ENCODE results near the gene RGS6.

RGS6 gene

GRCh38 chr14:72599579-72600470 is 667.6 kb downstream of the RGS6 start:
- DNase-seq, result no peak

- DNase-seq, result no peak
Measured at GRCh38 chr14:72600551-72601330, 668.5 kb downstream of the RGS6 start.

- DNase-seq, result no peak
Measured at GRCh38 chr14:72603639-72604038, 671.4 kb downstream of the RGS6 start.

- DNase-seq, result no peak
Measured at GRCh38 chr14:72604133-72604532, 671.9 kb downstream of the RGS6 start.

GRCh38 chr14:72605096-72605920 is 673.1 kb downstream of the RGS6 start:
- DNase-seq, result no peak

GRCh38 chr14:72605921-72606220 is 673.6 kb downstream of the RGS6 start:
- DNase-seq, result no peak

GRCh38 chr14:72606879-72607278 is 674.6 kb downstream of the RGS6 start:
- DNase-seq, result no peak

GRCh38 chr14:72607386-72608130 is 675.3 kb downstream of the RGS6 start:
- no peak for DNase-seq

GRCh38 chr14:72608391-72609204 is 676.4 kb downstream of the RGS6 start:
- no peak for DNase-seq

GRCh38 chr14:72609205-72609916 is 677.1 kb downstream of the RGS6 start:
- no peak for DNase-seq

GRCh38 chr14:72610096-72610830 is 678.0 kb downstream of the RGS6 start:
- DNase-seq, result no peak

GRCh38 chr14:72610831-72611200 is 678.6 kb downstream of the RGS6 start:
- DNase-seq, result no peak

- no peak for DNase-seq
Measured at GRCh38 chr14:72611506-72611905, 679.3 kb downstream of the RGS6 start.

GRCh38 chr14:72612041-72612440 is 679.8 kb downstream of the RGS6 start:
- no peak for DNase-seq

GRCh38 chr14:72613231-72613974 is 681.2 kb downstream of the RGS6 start:
- DNase-seq, result no peak

GRCh38 chr14:72613975-72614319 is 681.7 kb downstream of the RGS6 start:
- no peak for DNase-seq

- DNase-seq, result no peak
Measured at GRCh38 chr14:72614365-72614764, 682.1 kb downstream of the RGS6 start.

- no peak for DNase-seq
Measured at GRCh38 chr14:72614891-72615415, 682.7 kb downstream of the RGS6 start.

- DNase-seq, result no peak
Measured at GRCh38 chr14:72615451-72616121, 683.4 kb downstream of the RGS6 start.
